Measurements from ENCODE around the gene LAMTOR4. TPM values are rescaled to one million over a fixed set of nuclear protein-coding genes. Genes with fewer than 3 reads are reported as not detected.
A peak's percentile ranks its signal among the peaks of the same experiment; 100 is the strongest.

LAMTOR4 gene
- total RNA-seq, 1 donor from 2014 or later: 75.7 TPM

DNA sequence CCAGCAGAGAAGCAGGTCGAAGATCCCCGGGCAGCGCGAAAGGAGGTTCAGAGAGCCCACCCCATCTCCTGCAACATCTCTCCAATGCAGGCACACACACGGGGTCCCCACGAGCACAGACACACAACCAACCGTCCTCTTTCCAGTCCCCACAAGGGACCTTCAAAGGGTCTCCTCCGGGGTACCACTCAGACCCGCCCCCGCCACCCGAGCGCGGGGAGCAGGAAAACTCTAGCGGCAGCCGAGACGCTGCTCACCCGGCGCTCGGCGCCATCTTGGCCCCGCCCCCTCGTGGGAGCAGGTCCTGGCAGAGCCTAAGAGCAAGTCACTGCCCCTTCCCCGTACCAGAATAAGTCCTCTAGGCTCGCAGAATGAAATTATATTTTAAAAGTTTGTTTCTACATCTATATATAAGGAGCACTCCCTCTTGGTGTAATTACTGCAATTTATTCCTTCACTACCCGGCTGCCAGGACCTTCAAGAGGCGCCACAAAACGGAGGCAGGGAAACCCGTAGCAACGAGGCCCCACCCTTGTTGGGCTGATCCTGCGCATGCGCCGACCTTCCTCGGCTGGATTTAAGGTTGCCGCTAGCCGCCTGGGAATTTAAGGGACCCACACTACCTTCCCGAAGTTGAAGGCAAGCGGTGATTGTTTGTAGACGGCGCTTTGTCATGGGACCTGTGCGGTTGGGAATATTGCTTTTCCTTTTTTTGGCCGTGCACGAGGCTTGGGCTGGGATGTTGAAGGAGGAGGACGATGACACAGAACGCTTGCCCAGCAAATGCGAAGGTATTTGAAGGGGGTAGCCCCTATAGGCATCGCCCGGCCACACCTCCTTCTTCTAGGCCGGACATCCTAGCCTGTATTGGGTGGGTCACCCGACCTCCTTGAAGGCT is 29.4 kb upstream of the LAMTOR4 start, which contains the start of the genes CNPY4 and TAF6:
Gene CNPY4 (plus strand): TSS at position 563 of the 898 bp plus-strand sequence. CDS start 111 bp downstream, at position 674.
Gene TAF6 (minus strand): TSS at position 287 of the 898 bp plus-strand sequence. CDS start 5,149 bp downstream, outside the sequence.
- peaks cover 2% of the 10 kb centered on the region for H3K36me3 Mint-ChIP-seq (ENCODE audit: low read depth)
- peak within 1 kb of the TSS; percentile 96 for H3K27ac Mint-ChIP-seq (ENCODE audit: unreplicated experiment)
- H3K27me3 Mint-ChIP-seq (ENCODE audit: low read depth): no peaks in the 10 kb centered on the region
- no peak for DNase-seq (ENCODE audit: low spot score)
- no peaks in the 10 kb centered on the region for H3K9me3 Mint-ChIP-seq (ENCODE audit: low read depth)
- peaks cover 21% of the 10 kb centered on the region for H3K4me1 Mint-ChIP-seq (ENCODE audit: low read depth)
- H3K4me3 Mint-ChIP-seq (ENCODE audit: unreplicated experiment): peak within 1 kb of the TSS; percentile 86
- peak; percentile 15 for TF ChIP-seq CTCF (IDR thresholded peaks at IDR 0.05)

- peaks cover 21% of the 10 kb centered on the region for H3K4me1 Mint-ChIP-seq (ENCODE audit: low read depth)
- peaks cover 2% of the 10 kb centered on the region for H3K36me3 Mint-ChIP-seq (ENCODE audit: low read depth)
- H3K27ac Mint-ChIP-seq (ENCODE audit: unreplicated experiment): peak overlapping the region; percentile 96
- H3K9me3 Mint-ChIP-seq (ENCODE audit: low read depth): no peaks in the 10 kb centered on the region
- H3K4me3 Mint-ChIP-seq (ENCODE audit: unreplicated experiment): peak overlapping the region; percentile 86
- DNase-seq (ENCODE audit: low spot score): no peak
- H3K27me3 Mint-ChIP-seq (ENCODE audit: low read depth): no peaks in the 10 kb centered on the region
- TF ChIP-seq CTCF (IDR thresholded peaks at IDR 0.05): no peak
Measured at GRCh38 chr7:100119970-100120732, 28.6 kb upstream of the LAMTOR4 start.

DNA sequence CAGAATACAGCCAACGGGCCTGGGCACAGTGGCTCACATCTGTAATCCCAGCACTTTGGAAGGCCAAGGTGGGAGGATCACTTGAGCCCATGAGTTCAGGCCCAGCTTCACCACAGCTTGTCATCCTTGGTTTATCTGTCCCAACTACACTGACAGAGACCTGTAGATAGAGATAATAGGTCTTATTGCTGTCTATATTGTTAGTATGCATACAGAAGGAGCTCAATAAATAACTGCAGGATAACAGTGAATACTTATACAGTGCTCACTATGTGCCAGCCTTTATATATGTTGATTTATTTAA is 28.0 kb upstream of the LAMTOR4 start:
- Mint-ChIP-seq H3K27ac (ENCODE audit: unreplicated experiment) (peak overlapping the region; percentile 96), H3K36me3 (ENCODE audit: low read depth) (peaks cover 2% of the 10 kb centered on the region), H3K27me3 (ENCODE audit: low read depth) (no peaks in the 10 kb centered on the region), H3K9me3 (ENCODE audit: low read depth) (no peaks in the 10 kb centered on the region), H3K4me1 (ENCODE audit: low read depth) (peaks cover 24% of the 10 kb centered on the region), H3K4me3 (ENCODE audit: unreplicated experiment) (peak overlapping the region; percentile 86)
- no peak for DNase-seq (ENCODE audit: low spot score)
- no peak for TF ChIP-seq CTCF (IDR thresholded peaks at IDR 0.05)

- Mint-ChIP-seq H3K36me3 (ENCODE audit: low read depth) (peaks cover 2% of the 10 kb centered on the region), H3K27me3 (ENCODE audit: low read depth) (no peaks in the 10 kb centered on the region), H3K27ac (ENCODE audit: unreplicated experiment) (peak overlapping the region; percentile 27), H3K4me3 (ENCODE audit: unreplicated experiment) (no peak overlapping the region), H3K4me1 (ENCODE audit: low read depth) (peaks cover 32% of the 10 kb centered on the region), H3K9me3 (ENCODE audit: low read depth) (no peaks in the 10 kb centered on the region)
- no peak for TF ChIP-seq CTCF (IDR thresholded peaks at IDR 0.05)
- no peak for DNase-seq (ENCODE audit: low spot score)
Measured at GRCh38 chr7:100122067-100122466, 26.7 kb upstream of the LAMTOR4 start.

GRCh38 chr7:100122568-100122967 is 26.1 kb upstream of the LAMTOR4 start:
- H3K27me3 Mint-ChIP-seq (ENCODE audit: low read depth): no peaks in the 10 kb centered on the region
- H3K36me3 Mint-ChIP-seq (ENCODE audit: low read depth): peaks cover 2% of the 10 kb centered on the region
- no peaks in the 10 kb centered on the region for H3K9me3 Mint-ChIP-seq (ENCODE audit: low read depth)
- no peak for DNase-seq (ENCODE audit: low spot score)
- no peak overlapping the region for H3K27ac Mint-ChIP-seq (ENCODE audit: unreplicated experiment)
- no peak for TF ChIP-seq CTCF (IDR thresholded peaks at IDR 0.05)
- H3K4me3 Mint-ChIP-seq (ENCODE audit: unreplicated experiment): no peak overlapping the region
- peaks cover 32% of the 10 kb centered on the region for H3K4me1 Mint-ChIP-seq (ENCODE audit: low read depth)
